ENCODE data around the gene PFKM.

DNA sequence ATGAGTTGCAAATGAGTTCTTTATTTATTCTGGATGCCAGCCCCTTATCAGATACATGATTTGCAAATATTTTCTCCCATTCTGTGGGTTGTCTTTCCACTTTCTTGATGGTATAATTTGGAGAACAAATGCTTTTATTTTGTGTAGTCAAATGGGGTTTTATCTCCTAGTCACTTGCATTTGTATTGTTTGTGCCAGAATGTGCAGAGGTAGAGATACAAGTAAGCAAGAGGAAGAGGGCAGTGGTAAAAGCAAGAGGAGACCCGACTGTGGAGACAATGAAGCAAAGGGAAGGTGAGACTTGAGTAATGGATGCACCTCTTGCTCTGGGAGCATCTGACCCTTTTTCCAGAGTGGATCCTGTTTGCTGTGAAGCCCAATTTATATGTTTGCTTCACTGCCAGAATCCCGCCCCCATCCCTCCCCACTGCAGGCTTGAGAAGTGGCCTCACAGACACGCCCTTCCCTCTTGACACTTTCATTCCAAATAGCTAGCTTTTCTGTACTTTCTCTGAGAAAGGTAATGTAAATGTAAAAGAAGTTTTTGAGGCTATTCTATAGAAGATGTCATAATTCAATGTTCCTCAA, 786 bp upstream of the PFKM start:
- TF ChIP-seq CTCF (IDR thresholded peaks at IDR 0.05 in 2 of 3, conservative IDR thresholded peaks at IDR 0.05 in 1 of 3; ENCODE audit: insufficient read depth in 2 of 3, low read depth in 1 of 3, low read length in 3 of 3) (no peak), CBFB (CRISPR knock-in tag; IDR thresholded peaks at IDR 0.05) (no peak), POLR3A (IDR thresholded peaks at IDR 0.05; ENCODE audit: borderline replicate concordance, extremely low read depth, insufficient read depth, insufficient read length) (no peak), KLF16 (IDR thresholded peaks at IDR 0.05) (no peak), FOXJ3 (CRISPR knock-in tag; IDR thresholded peaks at IDR 0.05) (no peak), JUN (IDR thresholded peaks at IDR 0.05; ENCODE audit: borderline replicate concordance, low read depth, low read length) (no peak), JUN (CRISPR knock-in tag; IDR thresholded peaks at IDR 0.05; ENCODE audit: borderline replicate concordance) (no peak), SPI1 (IDR thresholded peaks at IDR 0.05; ENCODE audit: borderline replicate concordance, low read depth, low read length) (no peak), KDM1A (IDR thresholded peaks at IDR 0.05) (no peak), MTA1 (IDR thresholded peaks at IDR 0.05; ENCODE audit: borderline replicate concordance) (no peak), HMG20A (CRISPR knock-in tag; conservative IDR thresholded peaks at IDR 0.05) (no peak), ZNF165 (CRISPR knock-in tag; IDR thresholded peaks at IDR 0.05; ENCODE audit: borderline replicate concordance) (no peak), EP300 (IDR thresholded peaks at IDR 0.05; ENCODE audit: low read length) (no peak)
- TF ChIP-seq, protein P1, sequence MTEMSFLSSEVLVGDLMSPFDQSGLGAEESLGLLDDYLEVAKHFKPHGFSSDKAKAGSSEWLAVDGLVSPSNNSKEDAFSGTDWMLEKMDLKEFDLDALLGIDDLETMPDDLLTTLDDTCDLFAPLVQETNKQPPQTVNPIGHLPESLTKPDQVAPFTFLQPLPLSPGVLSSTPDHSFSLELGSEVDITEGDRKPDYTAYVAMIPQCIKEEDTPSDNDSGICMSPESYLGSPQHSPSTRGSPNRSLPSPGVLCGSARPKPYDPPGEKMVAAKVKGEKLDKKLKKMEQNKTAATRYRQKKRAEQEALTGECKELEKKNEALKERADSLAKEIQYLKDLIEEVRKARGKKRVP (CRISPR knock-in tag; IDR thresholded peaks at IDR 0.05): no peak
